Melanocyte of skin (primary cell): ENCODE results near the gene SAA1. TPM values are rescaled to one million over a fixed set of nuclear protein-coding genes. Genes with fewer than 3 reads are reported as not detected.

ENCODE experiments used
- small RNA-seq, 2 donors: library from RNA; depleted of rRNA; stranded (forward); fragments of <200 nt; gene quantifications; one replicate each; pipeline ENCODE3, GENCODE V24; 2012
- total RNA-seq, 2 donors: library from RNA; depleted of rRNA; stranded (reverse); fragments of >200 nt; gene quantifications; 2 replicates each; pipeline ENCODE4 v1.2.3, GENCODE V29; 2012

SAA1 gene
- not detected for total RNA-seq

GRCh38 chr11:18265949-18266348 is at the start of gene SAA1:
TSS of gene SAA1 (plus strand) at chr11:18266264. CDS start at chr11:18266888, 624 bp downstream.

GRCh38 chr11:18236664-18237356 is 29.3 kb upstream of the SAA1 start, which contains the start of gene SAA4:
TSS of gene SAA4 (minus strand) at chr11:18236802. CDS start at chr11:18235926, 876 bp downstream.

GRCh38 chr11:18248561-18248960 is 17.5 kb upstream of the SAA1 start, which contains the start of gene SAA2:
TSS of gene SAA2 (minus strand) at chr11:18248668. CDS start at chr11:18248011, 657 bp downstream.

Small RNA genes within 50 kb of the gene (small RNA-seq; reads per million reads assigned to genes)
- gene RNA5SP333 (0 reads per million in 2 donors), gene RNA5SP334 (0 reads per million in 2 donors)

Other genes with a start within 250 kb of the SAA1 start
- under 1 TPM; 0.34 to 0.67 TPM for gene TPH1, start 220.0 kb upstream of the SAA1 start, total RNA-seq
- gene SAAL1, start 160.2 kb upstream of the SAA1 start, total RNA-seq: 10 to 100 TPM; 21.7 to 45.3 TPM
- gene MRGPRX3, start 133.7 kb upstream of the SAA1 start, total RNA-seq: under 1 TPM in 1 of 2 donors, not detected in 1; 0.34 TPM
- not detected for gene MRGPRX4, start 93.4 kb upstream of the SAA1 start, total RNA-seq
- not detected for gene SAA4, start 29.5 kb upstream of the SAA1 start, total RNA-seq
- gene SAA2, start 17.6 kb upstream of the SAA1 start, total RNA-seq: not detected
- gene HPS5, start 55.9 kb downstream of the SAA1 start, total RNA-seq: 100 to 1,000 TPM; 109 to 132 TPM
- gene GTF2H1, start 56.3 kb downstream of the SAA1 start, total RNA-seq: 100 to 1,000 TPM; 108 to 113 TPM
- gene LDHA, start 128.3 kb downstream of the SAA1 start, total RNA-seq: 100 to 1,000 TPM; 641 to 919 TPM
- gene LDHC, start 146.1 kb downstream of the SAA1 start, total RNA-seq: under 1 TPM; 0.33 to 0.34 TPM
- gene LDHAL6A, start 189.6 kb downstream of the SAA1 start, total RNA-seq: not detected